Ishikawa (cell line): ENCODE measurements around the gene KASH5.

Experiments
- CEBPB ChIP-seq: IDR thresholded peaks from 2 replicates; pipeline ENCODE4 v1.6.1; 2012
- CREB1 ChIP-seq: IDR thresholded peaks from 2 replicates; pipeline ENCODE4 v1.6.1; 2012; ENCODE audit warnings: low read depth
- EGR1 ChIP-seq: IDR thresholded peaks from 2 replicates; pipeline ENCODE4 v1.6.1; 2012
- EP300 ChIP-seq: IDR thresholded peaks from 2 replicates; pipeline ENCODE4 v1.6.1; 2012; ENCODE audit warnings: borderline replicate concordance
- FOXM1 ChIP-seq: IDR thresholded peaks from 2 replicates; pipeline ENCODE4 v1.6.1; 2012; ENCODE audit warnings: low read depth, borderline replicate concordance
- NFIC ChIP-seq: IDR thresholded peaks from 2 replicates; pipeline ENCODE4 v1.6.1; 2012
- RAD21 ChIP-seq: IDR thresholded peaks from 2 replicates; pipeline ENCODE4 v1.6.1; 2012; ENCODE audit warnings: low read depth
- TAF1 ChIP-seq: IDR thresholded peaks from 2 replicates; pipeline ENCODE4 v1.6.1; 2012; ENCODE audit warnings: low read depth, mild to moderate bottlenecking
- TCF12 ChIP-seq: IDR thresholded peaks from 2 replicates; pipeline ENCODE4 v1.6.1; 2012; ENCODE audit warnings: low read depth
- TEAD4 ChIP-seq: IDR thresholded peaks from 2 replicates; pipeline ENCODE4 v1.6.1; 2012
- YY1 ChIP-seq: IDR thresholded peaks from 2 replicates; pipeline ENCODE4 v1.6.1; 2012; ENCODE audit warnings: low read depth
- ZBTB7A ChIP-seq: IDR thresholded peaks from 2 replicates; pipeline ENCODE4 v1.6.1; 2012; ENCODE audit warnings: low read depth
- TF ChIP-seq, protein P1 (sequence below): IDR thresholded peaks from 2 replicates; pipeline ENCODE4 v1.6.1; 2012; ENCODE audit warnings: low read depth, mild to moderate bottlenecking
- TF ChIP-seq, protein P2 (sequence below): IDR thresholded peaks from 2 replicates; pipeline ENCODE4 v1.6.1; 2012
- TF ChIP-seq, protein P3 (sequence below): IDR thresholded peaks from 2 replicates; pipeline ENCODE4 v1.6.1; 2012

KASH5 gene

DNA sequence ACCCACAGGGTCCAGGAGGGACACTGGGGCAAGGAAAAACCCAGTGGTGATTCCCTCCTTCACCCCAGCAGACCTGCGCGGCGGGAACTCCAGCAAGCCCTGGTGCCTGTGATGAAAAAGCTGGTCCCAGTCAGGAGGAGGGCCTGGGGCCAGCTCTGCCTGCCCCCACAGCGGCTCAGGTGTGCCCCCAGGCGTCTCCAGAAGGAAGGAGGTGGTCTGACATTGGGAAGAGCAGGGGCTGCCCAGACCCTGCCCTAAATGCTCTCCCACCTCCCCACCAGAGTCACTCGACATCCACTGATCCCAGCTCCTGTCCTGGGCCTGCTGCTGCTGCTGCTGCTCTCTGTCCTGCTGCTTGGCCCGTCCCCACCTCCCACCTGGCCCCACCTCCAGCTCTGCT lies 29.0 kb downstream of the KASH5 start:
- TF ChIP-seq RAD21: 0 out of 2 replicates have a peak, but pooled peaks have one; percentile 21
- TF ChIP-seq, protein P1, sequence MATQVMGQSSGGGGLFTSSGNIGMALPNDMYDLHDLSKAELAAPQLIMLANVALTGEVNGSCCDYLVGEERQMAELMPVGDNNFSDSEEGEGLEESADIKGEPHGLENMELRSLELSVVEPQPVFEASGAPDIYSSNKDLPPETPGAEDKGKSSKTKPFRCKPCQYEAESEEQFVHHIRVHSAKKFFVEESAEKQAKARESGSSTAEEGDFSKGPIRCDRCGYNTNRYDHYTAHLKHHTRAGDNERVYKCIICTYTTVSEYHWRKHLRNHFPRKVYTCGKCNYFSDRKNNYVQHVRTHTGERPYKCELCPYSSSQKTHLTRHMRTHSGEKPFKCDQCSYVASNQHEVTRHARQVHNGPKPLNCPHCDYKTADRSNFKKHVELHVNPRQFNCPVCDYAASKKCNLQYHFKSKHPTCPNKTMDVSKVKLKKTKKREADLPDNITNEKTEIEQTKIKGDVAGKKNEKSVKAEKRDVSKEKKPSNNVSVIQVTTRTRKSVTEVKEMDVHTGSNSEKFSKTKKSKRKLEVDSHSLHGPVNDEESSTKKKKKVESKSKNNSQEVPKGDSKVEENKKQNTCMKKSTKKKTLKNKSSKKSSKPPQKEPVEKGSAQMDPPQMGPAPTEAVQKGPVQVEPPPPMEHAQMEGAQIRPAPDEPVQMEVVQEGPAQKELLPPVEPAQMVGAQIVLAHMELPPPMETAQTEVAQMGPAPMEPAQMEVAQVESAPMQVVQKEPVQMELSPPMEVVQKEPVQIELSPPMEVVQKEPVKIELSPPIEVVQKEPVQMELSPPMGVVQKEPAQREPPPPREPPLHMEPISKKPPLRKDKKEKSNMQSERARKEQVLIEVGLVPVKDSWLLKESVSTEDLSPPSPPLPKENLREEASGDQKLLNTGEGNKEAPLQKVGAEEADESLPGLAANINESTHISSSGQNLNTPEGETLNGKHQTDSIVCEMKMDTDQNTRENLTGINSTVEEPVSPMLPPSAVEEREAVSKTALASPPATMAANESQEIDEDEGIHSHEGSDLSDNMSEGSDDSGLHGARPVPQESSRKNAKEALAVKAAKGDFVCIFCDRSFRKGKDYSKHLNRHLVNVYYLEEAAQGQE: no peak

DNA sequence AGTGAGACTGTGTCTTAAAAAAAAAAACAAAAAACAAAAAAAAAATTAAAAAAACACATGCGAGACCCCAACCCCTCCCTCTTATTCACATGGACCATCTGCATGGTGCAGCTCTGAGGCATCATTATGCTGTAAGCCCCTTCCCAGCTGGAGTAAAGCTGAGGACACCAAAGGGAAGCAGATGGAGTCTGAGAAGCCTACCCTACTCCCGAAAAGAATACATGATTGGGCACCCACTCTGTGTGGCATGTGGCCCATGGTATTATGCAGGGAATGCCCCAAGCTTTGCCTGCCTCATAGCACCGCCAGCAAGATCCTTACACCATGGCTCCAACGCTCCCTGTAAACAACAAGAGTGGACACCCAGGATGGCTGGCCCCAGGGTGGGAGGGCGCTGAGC lies 30.5 kb downstream of the KASH5 start:
- TF ChIP-seq, protein P2, sequence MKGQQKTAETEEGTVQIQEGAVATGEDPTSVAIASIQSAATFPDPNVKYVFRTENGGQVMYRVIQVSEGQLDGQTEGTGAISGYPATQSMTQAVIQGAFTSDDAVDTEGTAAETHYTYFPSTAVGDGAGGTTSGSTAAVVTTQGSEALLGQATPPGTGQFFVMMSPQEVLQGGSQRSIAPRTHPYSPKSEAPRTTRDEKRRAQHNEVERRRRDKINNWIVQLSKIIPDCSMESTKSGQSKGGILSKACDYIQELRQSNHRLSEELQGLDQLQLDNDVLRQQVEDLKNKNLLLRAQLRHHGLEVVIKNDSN: no peak

DNA sequence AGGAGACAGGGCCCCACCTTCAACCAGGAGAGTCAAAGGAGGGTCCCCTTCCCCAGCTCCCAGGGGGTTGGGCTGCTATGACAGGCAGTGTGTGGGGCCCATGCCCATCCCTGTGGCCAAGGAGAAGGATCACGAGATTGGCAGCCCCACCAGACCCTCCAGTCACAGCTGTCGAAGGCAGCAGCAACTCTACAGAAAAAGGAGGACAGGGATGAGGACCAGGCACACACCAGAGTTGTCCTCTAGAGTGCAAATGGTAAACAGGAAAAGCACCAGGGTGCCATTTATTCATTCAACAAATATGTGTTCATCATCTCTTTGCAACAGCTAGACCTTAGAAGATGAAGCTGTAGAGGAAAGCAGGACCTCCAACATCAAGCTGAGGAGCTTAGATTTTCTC lies 31.1 kb downstream of the KASH5 start:
- TF ChIP-seq, protein P1: no peak
- TF ChIP-seq TAF1 (no peak), TCF12 (no peak), ZBTB7A (no peak), YY1 (no peak), TEAD4 (no peak), RAD21 (no peak), FOXM1 (no peak), EP300 (no peak), EGR1 (no peak), NFIC (no peak), CREB1 (no peak), CEBPB (no peak)
- TF ChIP-seq, protein P2: no peak
- TF ChIP-seq, protein P3, sequence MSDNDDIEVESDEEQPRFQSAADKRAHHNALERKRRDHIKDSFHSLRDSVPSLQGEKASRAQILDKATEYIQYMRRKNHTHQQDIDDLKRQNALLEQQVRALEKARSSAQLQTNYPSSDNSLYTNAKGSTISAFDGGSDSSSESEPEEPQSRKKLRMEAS: no peak

DNA sequence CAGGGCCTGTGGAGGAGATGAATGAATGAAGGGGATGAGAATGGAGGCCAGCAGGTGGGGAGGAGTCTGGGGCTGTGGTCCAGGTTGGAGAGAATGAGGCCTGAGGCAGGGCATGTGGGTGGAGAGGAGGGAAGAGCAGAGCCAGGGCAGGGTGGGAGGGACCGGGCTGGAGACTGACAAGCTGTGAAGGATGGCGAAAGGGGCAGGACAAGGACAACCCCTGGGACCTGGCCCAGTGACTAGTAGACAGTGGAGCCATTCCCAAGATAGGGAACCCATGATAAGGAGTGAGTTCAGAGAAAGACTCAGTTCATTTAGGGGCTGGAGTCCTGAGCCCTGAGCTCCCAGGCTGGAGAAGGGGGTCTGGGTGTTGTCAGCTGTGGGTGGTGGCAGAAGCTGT lies 32.2 kb downstream of the KASH5 start:
- TF ChIP-seq ZBTB7A (no peak), FOXM1 (no peak), YY1 (no peak), EP300 (no peak), CREB1 (no peak), TCF12 (no peak), NFIC (no peak), TAF1 (no peak), RAD21 (no peak), CEBPB (no peak), EGR1 (no peak), TEAD4 (no peak)
- TF ChIP-seq, protein P1: no peak
- TF ChIP-seq, protein P2: no peak
- TF ChIP-seq, protein P3: no peak
